IMR-90 (cell line): ENCODE results near the gene RGS3. TPM values are rescaled to one million over a fixed set of nuclear protein-coding genes. Genes with fewer than 3 reads are reported as not detected.

Experiments
- ATAC-seq: fragments of 200-7000 bp; cut with Tn5 transposase; 2 replicates; pipeline ENCODE4 v1.9.1; 2020; ENCODE audit warnings: low read depth, mild to moderate bottlenecking, moderate library complexity
- BruUV-seq: library from RNA; stranded (reverse); fragments of 400-500 nt; replicated peaks from 2 replicates; lab custom pipeline; 2021; lab: Mats Ljungman, UMichigan
- CTCF ChIA-PET: fragments of 300-600 bp; formaldehyde crosslinking; extraction: SDS; loops from one replicate; lab custom pipeline; 2021; ENCODE audit warnings: antibody characterized with exemption; lab: Yijun Ruan, JAX
- POLR2A ChIA-PET: fragments of 300-600 bp; sonication (Branson Sonifier 250); formaldehyde crosslinking; loops from one replicate; lab custom pipeline; 2022; ENCODE audit warnings: antibody characterized with exemption; ENCODE audit not compliant: unreplicated experiment; lab: Charles Lee
- DNase-seq: peaks from one replicate; pipeline ENCODE4 v3.0.0; 2013
- H2AFZ ChIP-seq: replicated peaks from 2 replicates; pipeline ENCODE3; 2013; ENCODE audit warnings: low read length, mild to moderate bottlenecking; ENCODE audit not compliant: poor library complexity
- H2AK5ac ChIP-seq: 2 replicates; pipeline ENCODE4 v1.6.1; 2013; ENCODE audit warnings: low read depth, low read length, inconsistent platforms
- H2AK9ac ChIP-seq: replicated peaks from 2 replicates; pipeline ENCODE3; 2013; ENCODE audit warnings: mild to moderate bottlenecking, low read depth, low read length, moderate library complexity; ENCODE audit not compliant: poor library complexity
- H2BK120ac ChIP-seq: 2 replicates; pipeline ENCODE4 v1.6.1; 2013; ENCODE audit warnings: low read depth, low read length, inconsistent platforms
- H2BK15ac ChIP-seq: 3 replicates; pipeline ENCODE4 v1.6.1; 2013; ENCODE audit warnings: low read depth, low read length, inconsistent platforms
- H2BK20ac ChIP-seq: 2 replicates; pipeline ENCODE4 v1.6.1; 2013; ENCODE audit warnings: low read depth, mild to moderate bottlenecking, inconsistent platforms, low read length, moderate library complexity
- H2BK5ac ChIP-seq: 2 replicates; pipeline ENCODE4 v1.6.1; 2013; ENCODE audit warnings: mild to moderate bottlenecking, low read depth, low read length, inconsistent platforms; ENCODE audit not compliant: poor library complexity, severe bottlenecking
- H3K14ac ChIP-seq: replicated peaks from 2 replicates; pipeline ENCODE4 v1.6.1; 2013; ENCODE audit warnings: low read depth, low read length, inconsistent platforms
- H3K18ac ChIP-seq: 2 replicates; pipeline ENCODE4 v1.6.1; 2013; ENCODE audit warnings: low read depth, low read length, control low read depth
- H3K23ac ChIP-seq: 2 replicates; pipeline ENCODE4 v1.6.1; 2013; ENCODE audit warnings: low read depth, low read length, inconsistent platforms
- H3K27ac ChIP-seq: 2 replicates; pipeline ENCODE4 v1.5.1; 2013; ENCODE audit warnings: mild to moderate bottlenecking, control low read depth, low read length; ENCODE audit not compliant: insufficient read depth
- H3K27me3 ChIP-seq: 2 replicates; pipeline ENCODE4 v1.6.1; 2013; ENCODE audit warnings: low read length; ENCODE audit not compliant: control insufficient read depth, insufficient read depth
- H3K36me3 ChIP-seq: 2 replicates; pipeline ENCODE4 v1.6.1; 2013; ENCODE audit warnings: low read length, mixed read lengths; ENCODE audit not compliant: control insufficient read depth, insufficient read depth
- H3K4ac ChIP-seq: 2 replicates; pipeline ENCODE4 v1.6.1; 2013; ENCODE audit warnings: low read depth, low read length, inconsistent platforms
- H3K4me1 ChIP-seq: 2 replicates; pipeline ENCODE4 v1.6.1; 2013; ENCODE audit warnings: low read length, mixed read lengths; ENCODE audit not compliant: control insufficient read depth, insufficient read depth
- H3K4me2 ChIP-seq: 2 replicates; pipeline ENCODE4 v1.6.1; 2013; ENCODE audit warnings: low read depth, mild to moderate bottlenecking, control low read depth, low read length, moderate library complexity
- H3K4me3 ChIP-seq: 2 replicates; pipeline ENCODE4 v1.5.1; 2013; ENCODE audit warnings: low read depth, mild to moderate bottlenecking, control low read depth, low read length, moderate library complexity; ENCODE audit not compliant: insufficient read depth
- H3K56ac ChIP-seq: 2 replicates; pipeline ENCODE4 v1.6.1; 2013; ENCODE audit warnings: low read length, inconsistent platforms; ENCODE audit not compliant: insufficient read depth; ENCODE audit errors: extremely low read depth
- H3K79me1 ChIP-seq, 2 experiments: 2 replicates each; pipeline ENCODE4 v1.6.1; 2013; ENCODE audit warnings: low read length in 2 of 2, inconsistent platforms in 1 of 2, low read depth in 1 of 2
- H3K9ac ChIP-seq: 2 replicates; pipeline ENCODE4 v1.6.1; 2013; ENCODE audit warnings: low read depth, low read length, control low read depth
- H3K9me1 ChIP-seq: 2 replicates; pipeline ENCODE4 v1.6.1; 2013; ENCODE audit warnings: low read length, inconsistent platforms; ENCODE audit not compliant: insufficient read depth
- H3K9me3 ChIP-seq: 2 replicates; pipeline ENCODE4 v1.6.1; 2013; ENCODE audit warnings: low read length; ENCODE audit not compliant: control insufficient read depth, insufficient read depth
- H4K20me1 ChIP-seq: 2 replicates; pipeline ENCODE4 v1.6.1; 2013; ENCODE audit warnings: low read length, inconsistent platforms; ENCODE audit not compliant: insufficient read depth
- H4K5ac ChIP-seq: 2 replicates; pipeline ENCODE4 v1.6.1; 2013; ENCODE audit warnings: mild to moderate bottlenecking, low read depth, low read length, control low read depth
- H4K8ac ChIP-seq, 2 experiments: 2 replicates each; pipeline ENCODE4 v1.6.1; 2013; ENCODE audit warnings: low read depth in 2 of 2, low read length in 2 of 2, control low read depth in 1 of 2, inconsistent platforms in 1 of 2
- H4K91ac ChIP-seq: 2 replicates; pipeline ENCODE4 v1.6.1; 2013; ENCODE audit warnings: low read depth, low read length, inconsistent platforms; ENCODE audit not compliant: insufficient read depth
- CEBPB ChIP-seq: IDR thresholded peaks from 2 replicates; pipeline ENCODE4 v1.6.1; 2012; ENCODE audit warnings: low read depth, low read length, improper control_type of control experiment
- MAZ ChIP-seq: IDR thresholded peaks from 2 replicates; pipeline ENCODE4 v1.6.1; 2012; ENCODE audit warnings: low read depth, mild to moderate bottlenecking, low read length, improper control_type of control experiment, moderate library complexity, borderline replicate concordance
- RCOR1 ChIP-seq: IDR thresholded peaks from 2 replicates; pipeline ENCODE4 v1.6.1; 2012; ENCODE audit warnings: mild to moderate bottlenecking, low read length, improper control_type of control experiment; ENCODE audit not compliant: insufficient replicate concordance
- RFX5 ChIP-seq: IDR thresholded peaks from 2 replicates; pipeline ENCODE4 v1.8.0; 2012; ENCODE audit warnings: low read depth, mild to moderate bottlenecking, low read length, moderate library complexity
- WGBS, 2 experiments: methylation state at CpG; one replicate each; pipeline versions ENCODE4 v1.1.5 to v1.1.7; 2013; ENCODE audit warnings: missing lambda C conversion rate in 2 of 2; ENCODE audit not compliant: insufficient read length in 1 of 2; ENCODE audit errors: extremely low coverage in 2 of 2; 5-methylcytosine and 5-hydroxymethylcytosine counted together
- dilution Hi-C: fragments of 300-500 bp; cut with HindIII; formaldehyde crosslinking; loops from one replicate; pipeline ENCODE4 v1.14.3; 2018; ENCODE audit warnings: low sequenced_read_pairs; ENCODE audit not compliant: unreplicated experiment
- in situ Hi-C: fragments of 300-500 bp; cut with MboI; formaldehyde crosslinking; loops from 3 replicates; pipeline ENCODE4 v1.14.3; 2019; ENCODE audit warnings: low sequenced_read_pairs, inconsistent platforms, mixed read lengths
- intact Hi-C: fragments of 100-400 bp; cut with micrococcal nuclease; formaldehyde crosslinking; loops from 2 replicates; pipeline ENCODE4 v1.10.0; 2022
- polyA plus RNA-seq, 3 experiments: library from polyadenylated mRNA; depleted of rRNA; stranded (reverse); fragments of >200 nt; gene quantifications; 2 replicates each; pipeline ENCODE4 v1.2.3, GENCODE V29; 2012; ENCODE audit warnings: low replicate concordance in 1 of 3
- total RNA-seq: library from RNA; depleted of rRNA; stranded (reverse); fragments of >200 nt; gene quantifications from 2 replicates; pipeline ENCODE4 v1.2.3, GENCODE V29; 2012

Gene RGS3
- total and polyA plus RNA-seq, 2 of the 4 experiments (the other 2 are of a cell fraction) = 51.8 to 65.6 TPM

- DNase-seq = no peak
- H3K79me1 ChIP-seq = no peaks in the 10 kb centered on the region
- intact Hi-C loops (no loop called here), dilution Hi-C loops (no loop called here), in situ Hi-C loops (no loop called here)
- ChIA-PET CTCF (interaction anchor here (0.6 kb wide), 1 partner anchor 169 kb away, joined by 3 read pairs; no protein-coding TSS in a partner anchor), POLR2A (no interaction called here)
- no peak overlapping the region for H3K56ac ChIP-seq
- no peak overlapping the region; the same call in 1 of the 2 replicates for H3K4ac ChIP-seq
- H3K9ac ChIP-seq = no peak overlapping the region
- BruUV-seq = no TSS peak
- H3K14ac ChIP-seq = no peak overlapping the region
- H2AK9ac ChIP-seq = no peak overlapping the region
- 95% methylated on average over 3 of the region's 5 CpGs; no CpG with 5 or more reads in 1 of the 2 experiments for WGBS, 2 experiments
- no peaks in the 10 kb centered on the region for H3K36me3 ChIP-seq
- H2BK15ac ChIP-seq = no peak overlapping the region
- no peak overlapping the region for H2BK120ac ChIP-seq
- H4K91ac ChIP-seq = no peak overlapping the region
- no peak overlapping the region for H3K18ac ChIP-seq
- no peak overlapping the region for H4K8ac ChIP-seq
- H3K27me3 ChIP-seq = no peaks in the 10 kb centered on the region
- H3K9me3 ChIP-seq = no peaks in the 10 kb centered on the region
- H2AK5ac ChIP-seq = no peak overlapping the region
- no peak overlapping the region for H4K5ac ChIP-seq
- H3K23ac ChIP-seq = no peak overlapping the region
- H3K27ac ChIP-seq = no peak overlapping the region
- H3K9me1 ChIP-seq = no peaks in the 10 kb centered on the region
- no peak for TF ChIP-seq RCOR1
- TF ChIP-seq MAZ = no peak
- TF ChIP-seq RFX5 = no peak
- TF ChIP-seq CEBPB = no peak
- H2BK20ac ChIP-seq = no peak overlapping the region
- no peaks in the 10 kb centered on the region for H4K20me1 ChIP-seq
- no peak overlapping the region for H3K4me2 ChIP-seq
- no peak for ATAC-seq
- H3K4me3 ChIP-seq = no peak overlapping the region
- H3K4me1 ChIP-seq = no peaks in the 10 kb centered on the region; the same call in 1 of the 2 replicates
- H2BK5ac ChIP-seq = no peak overlapping the region
- no peak overlapping the region for H2AFZ ChIP-seq
Observed at GRCh38 chr9:113477661-113478060, 14.1 kb downstream of the RGS3 start.
